DND-41 (cell line): ENCODE data around the gene PTPN1.

Source experiments
- CTCF ChIP-seq: IDR thresholded peaks from 2 replicates; pipeline ENCODE4 v1.5.1; 2012; ENCODE audit warnings: borderline replicate concordance, low read length, moderate library complexity, mild to moderate bottlenecking; ENCODE audit not compliant: poor library complexity, severe bottlenecking; ENCODE audit errors: extremely low read depth
- EZH2 ChIP-seq: IDR thresholded peaks from 3 replicates; pipeline ENCODE4 v1.6.1; 2012; ENCODE audit warnings: borderline replicate concordance, low read depth, mild to moderate bottlenecking, moderate library complexity, low read length, inconsistent platforms; ENCODE audit not compliant: severe bottlenecking

DNA sequence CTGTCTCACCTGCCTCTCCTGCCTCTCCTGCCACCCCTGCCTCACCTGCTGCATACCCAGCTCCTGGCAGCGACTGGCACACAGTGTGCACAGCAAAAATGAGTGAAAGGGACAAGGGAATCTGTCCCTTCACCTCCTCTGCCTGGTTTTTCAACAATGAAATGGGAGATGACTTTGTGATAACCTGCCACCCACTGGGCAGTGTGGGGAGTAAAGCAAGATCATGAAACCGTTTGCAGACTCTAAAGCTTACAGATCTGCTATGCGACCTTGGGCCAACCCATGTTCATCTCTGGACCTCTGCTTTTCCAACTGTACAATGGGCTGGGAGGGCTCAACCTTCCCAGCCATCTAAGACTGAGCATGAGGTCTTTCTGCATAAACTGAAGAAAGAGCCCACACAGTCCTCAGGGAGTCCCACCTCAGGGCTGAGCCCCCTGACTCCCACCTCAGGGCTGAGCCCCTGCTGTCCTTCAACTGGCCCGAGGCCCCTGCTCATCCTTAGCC, 100.1 kb downstream of the PTPN1 start:
- TF ChIP-seq CTCF (no peak), EZH2 (no peak)
